Gastrocnemius medialis (tissue), 4 donors: ENCODE measurements around the gene ADRA2B.

Experiments used
- CTCF ChIP-seq, 5 experiments: fragments of 450-650 bp in 3 of 5; fragments of 200-600 bp in 2 of 5; sonication (generic) in 2 of 5; IDR thresholded peaks in 4 of 5; conservative IDR thresholded peaks in 1 of 5; 1 replicate in 4 of 5; 2 replicates in 1 of 5; pipeline ENCODE4 v1.5.1; 2016 to 2019; ENCODE audit warnings: antibody characterized with exemption in 5 of 5, mild to moderate bottlenecking in 3 of 5, moderate library complexity in 3 of 5
- POLR2A ChIP-seq, 2 donors: fragments of 450-650 bp; IDR thresholded peaks; one replicate each; pipeline ENCODE4 v1.6.1; 2017; ENCODE audit warnings: antibody characterized with exemption in 2 of 2, mild to moderate bottlenecking in 2 of 2, moderate library complexity in 2 of 2

- TF ChIP-seq CTCF (IDR thresholded peaks at IDR 0.05 in 4 of 5, conservative IDR thresholded peaks at IDR 0.05 in 1 of 5), result no peak
- TF ChIP-seq POLR2A (IDR thresholded peaks at IDR 0.05), result no peak
These were observed 17.3 kb downstream of the ADRA2B start for GRCh38 chr2:96098900-96099590.
